LNCaP clone FGC (cell line): Measurements from ENCODE around the gene SLC35A3.

Experiments
- DNase-seq: peaks from one replicate; pipeline ENCODE4 v3.0.0-alpha.2; 2011; ENCODE audit warnings: low read depth
- H3K4me3 ChIP-seq: 2 replicates; pipeline ENCODE4 v1.5.1; 2011; ENCODE audit warnings: mild to moderate bottlenecking, low read depth, low read length, control low read depth
- TF ChIP-seq, protein P1 (sequence below): IDR thresholded peaks from 2 replicates; pipeline ENCODE4 v1.5.1; 2012; ENCODE audit warnings: mild to moderate bottlenecking; ENCODE audit not compliant: control insufficient read depth, insufficient read depth; ENCODE audit errors: extremely low read depth

The SLC35A3 gene

DNA sequence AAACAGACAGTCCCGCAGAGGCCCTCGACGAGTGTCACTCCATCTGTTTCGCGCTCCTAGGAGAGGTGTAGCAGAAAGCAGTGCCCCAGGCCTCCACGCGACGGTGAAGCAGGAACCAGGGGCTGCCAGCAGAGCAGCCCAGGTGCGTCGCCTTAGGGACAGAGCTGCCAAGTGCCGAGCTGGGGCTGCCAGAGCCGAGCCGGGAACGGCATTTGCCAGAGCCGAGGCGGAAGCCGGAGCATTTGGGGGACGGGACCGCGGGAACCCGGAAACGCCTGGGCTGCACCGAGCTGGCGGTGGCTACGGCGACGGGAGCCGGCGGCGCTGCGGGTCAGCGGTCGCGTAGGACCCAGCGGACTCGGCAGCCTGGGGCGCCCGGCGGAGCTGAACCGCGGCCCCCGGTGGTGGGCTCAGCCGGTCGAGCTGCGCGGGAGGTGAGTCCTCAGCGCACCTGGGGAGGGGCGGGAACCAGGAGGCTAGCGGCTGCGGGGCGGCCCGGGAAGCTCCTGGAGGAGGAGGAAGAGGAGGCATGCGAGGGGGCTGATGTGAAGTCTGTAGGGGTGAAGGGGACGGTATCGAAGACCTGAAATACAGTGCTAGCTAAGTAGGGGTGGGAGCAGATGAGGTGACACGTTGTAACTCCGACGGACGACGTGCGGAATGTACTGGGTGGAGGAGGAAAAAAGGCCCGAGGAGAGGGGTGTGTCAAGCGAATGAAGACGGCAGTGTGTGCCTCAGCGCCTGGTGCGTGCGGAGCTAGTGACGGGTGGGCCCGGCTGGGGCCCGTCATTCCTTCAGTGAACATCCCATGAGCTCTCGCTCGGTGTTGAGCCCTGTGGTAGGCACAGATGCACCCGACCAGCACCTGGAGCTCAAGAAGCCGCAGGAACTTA is at the start of gene SLC35A3:
Gene SLC35A3, plus strand, starts transcription at position 268 of the 893 bp plus-strand sequence. CDS start 23,559 bp downstream, outside the sequence.
- TF ChIP-seq, protein P1, sequence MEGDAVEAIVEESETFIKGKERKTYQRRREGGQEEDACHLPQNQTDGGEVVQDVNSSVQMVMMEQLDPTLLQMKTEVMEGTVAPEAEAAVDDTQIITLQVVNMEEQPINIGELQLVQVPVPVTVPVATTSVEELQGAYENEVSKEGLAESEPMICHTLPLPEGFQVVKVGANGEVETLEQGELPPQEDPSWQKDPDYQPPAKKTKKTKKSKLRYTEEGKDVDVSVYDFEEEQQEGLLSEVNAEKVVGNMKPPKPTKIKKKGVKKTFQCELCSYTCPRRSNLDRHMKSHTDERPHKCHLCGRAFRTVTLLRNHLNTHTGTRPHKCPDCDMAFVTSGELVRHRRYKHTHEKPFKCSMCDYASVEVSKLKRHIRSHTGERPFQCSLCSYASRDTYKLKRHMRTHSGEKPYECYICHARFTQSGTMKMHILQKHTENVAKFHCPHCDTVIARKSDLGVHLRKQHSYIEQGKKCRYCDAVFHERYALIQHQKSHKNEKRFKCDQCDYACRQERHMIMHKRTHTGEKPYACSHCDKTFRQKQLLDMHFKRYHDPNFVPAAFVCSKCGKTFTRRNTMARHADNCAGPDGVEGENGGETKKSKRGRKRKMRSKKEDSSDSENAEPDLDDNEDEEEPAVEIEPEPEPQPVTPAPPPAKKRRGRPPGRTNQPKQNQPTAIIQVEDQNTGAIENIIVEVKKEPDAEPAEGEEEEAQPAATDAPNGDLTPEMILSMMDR: no peak
- DNase-seq: peak; percentile 78

DNA sequence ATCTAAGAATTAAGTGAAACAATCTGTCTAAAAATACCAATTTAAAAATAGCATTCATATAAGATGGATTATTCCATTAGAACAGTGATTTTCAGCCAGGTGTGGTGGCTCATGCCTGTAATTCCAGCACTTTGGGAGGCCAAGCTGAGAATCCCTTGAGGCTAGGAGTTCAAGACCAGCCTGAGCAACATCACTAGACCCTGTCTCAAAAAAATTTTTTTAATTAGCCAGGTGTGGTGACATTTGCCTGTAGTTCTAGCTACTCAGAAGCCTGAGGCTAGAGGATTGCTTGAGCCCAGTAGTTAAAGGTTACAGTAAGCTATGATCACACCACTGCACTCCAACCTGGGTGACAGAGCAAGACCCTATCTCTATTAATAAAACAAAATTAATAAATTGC is 35.0 kb upstream of the SLC35A3 start:
- no peak for DNase-seq

More for the DNA sequence above, at the start of gene SLC35A3:
- peak within 1 kb of the TSS; percentile 79 for H3K4me3 ChIP-seq

DNA sequence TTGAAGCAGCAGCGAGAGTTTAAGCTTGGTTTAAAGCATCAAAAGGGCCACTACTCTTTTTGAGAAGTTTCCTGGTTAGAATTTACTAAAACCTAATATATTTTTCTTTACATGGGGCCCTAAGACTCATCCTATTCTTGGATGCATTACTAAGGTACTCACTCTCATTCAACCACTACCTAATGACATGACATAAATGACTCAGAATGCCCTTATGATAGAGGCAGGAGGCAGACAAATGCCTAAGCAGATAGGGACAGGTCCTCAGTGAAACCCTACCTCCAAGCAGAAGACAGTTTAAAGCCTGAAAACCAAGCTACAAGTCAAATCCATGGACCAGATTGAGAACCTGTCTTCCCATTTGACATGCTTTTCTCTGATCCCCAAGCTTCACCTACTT is 34.3 kb upstream of the SLC35A3 start:
- TF ChIP-seq, protein P1: no peak
- H3K4me3 ChIP-seq: no peak overlapping the region
- DNase-seq: no peak

More for the DNA sequence above, 35.0 kb upstream of the SLC35A3 start:
- TF ChIP-seq, protein P1: no peak
- no peak overlapping the region for H3K4me3 ChIP-seq

DNA sequence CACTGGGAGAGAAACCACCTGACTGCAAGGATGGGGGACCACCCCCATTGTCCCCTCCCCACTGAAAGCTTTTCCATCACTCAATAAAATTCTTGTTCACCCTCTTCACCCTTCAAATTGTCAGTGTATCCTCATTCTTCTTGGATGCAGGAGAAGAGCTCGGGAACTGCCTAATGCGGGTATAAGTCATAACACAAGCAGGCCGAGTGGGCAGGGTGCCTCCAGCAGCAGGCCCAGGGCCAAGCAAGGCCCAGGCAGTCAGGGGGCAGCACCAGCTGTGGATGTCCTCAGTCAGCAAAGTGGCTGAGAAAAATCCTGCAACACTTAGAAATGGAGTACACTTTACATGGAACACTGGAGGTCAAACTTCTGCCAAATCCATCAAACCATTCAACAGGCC is 33.7 kb upstream of the SLC35A3 start:
- TF ChIP-seq, protein P1: no peak
- DNase-seq: no peak
- H3K4me3 ChIP-seq: no peak overlapping the region

DNA sequence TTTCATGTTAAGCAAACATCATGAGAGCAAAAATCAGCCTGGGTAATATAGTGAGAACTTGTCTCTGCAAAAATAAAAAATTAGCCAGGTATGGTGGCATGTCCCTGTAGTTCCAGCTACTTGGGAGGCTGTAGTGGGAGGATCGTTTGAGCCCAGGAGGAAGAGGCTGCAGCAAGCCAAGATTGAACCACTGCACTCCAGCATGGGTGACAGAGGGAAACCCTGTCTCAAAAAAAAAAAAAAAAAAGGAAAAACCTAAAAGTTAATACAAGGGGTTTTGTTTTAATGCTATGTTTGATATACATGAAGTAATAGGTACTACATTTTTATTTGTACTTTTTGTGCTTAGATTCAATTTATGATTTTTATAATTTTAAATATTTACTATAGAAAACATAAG is 27.1 kb upstream of the SLC35A3 start:
- no peak for DNase-seq
- TF ChIP-seq, protein P1: no peak
- H3K4me3 ChIP-seq: no peak overlapping the region

DNA sequence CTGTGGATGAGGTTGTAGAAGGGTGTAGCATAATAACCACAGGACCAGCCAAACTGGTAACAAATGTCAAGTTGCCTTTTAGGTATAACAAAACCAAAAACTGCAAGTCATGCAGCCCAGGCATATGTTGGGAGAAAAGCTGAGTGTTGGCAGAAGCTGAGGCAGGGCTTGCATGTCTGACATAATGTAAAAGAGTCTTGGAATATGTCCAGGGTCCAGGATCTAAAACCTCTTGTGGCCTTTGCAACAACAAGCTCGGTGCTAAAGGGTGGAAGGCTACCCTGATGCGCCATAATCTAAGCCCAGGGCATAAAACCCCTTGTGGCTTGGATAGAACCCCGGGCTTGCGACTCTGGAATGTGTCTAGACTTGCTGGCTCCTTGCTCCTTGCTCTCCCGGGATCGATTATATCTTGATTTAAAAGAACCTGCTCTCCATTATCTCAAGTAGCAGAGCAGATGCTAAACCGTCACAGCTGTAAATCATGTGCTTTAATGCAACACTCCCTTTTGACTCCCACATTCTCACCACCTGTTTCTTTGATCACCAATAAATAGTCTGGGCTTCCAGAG is 26.5 kb upstream of the SLC35A3 start:
- TF ChIP-seq, protein P1: no peak
- H3K4me3 ChIP-seq: no peak overlapping the region
- DNase-seq: no peak
